ENCODE measurements around the gene PDCD6IP. TPM values are rescaled to one million over a fixed set of nuclear protein-coding genes. Genes with fewer than 3 reads are reported as not detected.

PDCD6IP gene
- total RNA-seq, 2 donors from 2014 or later, result 120 to 134 TPM

GRCh38 chr3:33882296-33882695, 83.9 kb downstream of the PDCD6IP start:
- 85 to 86% methylated on average over 5 to 6 of the region's 6 CpGs for WGBS, 2 experiments (ENCODE audit: insufficient coverage in 1 of 2, insufficient read length in 1 of 2)
- H3K9ac ChIP-seq (ENCODE audit: extremely low read depth, low read length, poor library complexity, severe bottlenecking), result no peak overlapping the region
- no peak for DNase-seq
- no peaks in the 10 kb centered on the region for H3K9me3 ChIP-seq (ENCODE audit: control insufficient read depth, low read length)
- H3K27ac ChIP-seq (ENCODE audit: low read depth, low read length), result no peak overlapping the region
- Mint-ChIP-seq H3K27me3 (ENCODE audit: insufficient read depth) (no peaks in the 10 kb centered on the region), H3K27ac (no peak overlapping the region), H3K4me1 (peaks cover 13% of the 10 kb centered on the region), H3K4me3 (no peak overlapping the region), H3K36me3 (ENCODE audit: low read depth) (no peaks in the 10 kb centered on the region), H3K9me3 (no peaks in the 10 kb centered on the region)
- no peaks in the 10 kb centered on the region for H3K36me3 ChIP-seq (ENCODE audit: control insufficient read depth, insufficient read depth, low read length)
- no peaks in the 10 kb centered on the region for H3K27me3 ChIP-seq (ENCODE audit: control insufficient read depth, insufficient read depth, low read length, poor library complexity, severe bottlenecking)
- no peaks in the 10 kb centered on the region for H3K4me1 ChIP-seq (ENCODE audit: control insufficient read depth, insufficient read depth, low read length)
- no peak for TF ChIP-seq CTCF (conservative IDR thresholded peaks at IDR 0.05)
- no peak overlapping the region for H3K4me3 ChIP-seq (ENCODE audit: low read length)

- H3K27me3 ChIP-seq (ENCODE audit: control insufficient read depth, insufficient read depth, low read length, poor library complexity, severe bottlenecking), result no peaks in the 10 kb centered on the region
- no peak overlapping the region for H3K27ac ChIP-seq (ENCODE audit: low read depth, low read length)
- peak; percentile 93 for TF ChIP-seq CTCF (conservative IDR thresholded peaks at IDR 0.05)
- peak; percentile 60 for DNase-seq
- H3K9ac ChIP-seq (ENCODE audit: extremely low read depth, low read length, poor library complexity, severe bottlenecking), result no peak overlapping the region
- Mint-ChIP-seq H3K4me1 (peaks cover 13% of the 10 kb centered on the region), H3K27me3 (ENCODE audit: insufficient read depth) (peaks cover 6% of the 10 kb centered on the region), H3K4me3 (no peak overlapping the region), H3K36me3 (ENCODE audit: low read depth) (no peaks in the 10 kb centered on the region), H3K9me3 (no peaks in the 10 kb centered on the region), H3K27ac (no peak overlapping the region)
- no peak overlapping the region for H3K4me3 ChIP-seq (ENCODE audit: low read length)
- 29 to 39% methylated on average over 4 to 6 of the region's 6 CpGs for WGBS, 2 experiments (ENCODE audit: insufficient coverage in 1 of 2, insufficient read length in 1 of 2)
- no peaks in the 10 kb centered on the region for H3K9me3 ChIP-seq (ENCODE audit: control insufficient read depth, low read length)
- H3K36me3 ChIP-seq (ENCODE audit: control insufficient read depth, insufficient read depth, low read length), result no peaks in the 10 kb centered on the region
- no peaks in the 10 kb centered on the region for H3K4me1 ChIP-seq (ENCODE audit: control insufficient read depth, insufficient read depth, low read length)
These were observed 85.1 kb downstream of the PDCD6IP start for GRCh38 chr3:33883538-33883950.

DNA sequence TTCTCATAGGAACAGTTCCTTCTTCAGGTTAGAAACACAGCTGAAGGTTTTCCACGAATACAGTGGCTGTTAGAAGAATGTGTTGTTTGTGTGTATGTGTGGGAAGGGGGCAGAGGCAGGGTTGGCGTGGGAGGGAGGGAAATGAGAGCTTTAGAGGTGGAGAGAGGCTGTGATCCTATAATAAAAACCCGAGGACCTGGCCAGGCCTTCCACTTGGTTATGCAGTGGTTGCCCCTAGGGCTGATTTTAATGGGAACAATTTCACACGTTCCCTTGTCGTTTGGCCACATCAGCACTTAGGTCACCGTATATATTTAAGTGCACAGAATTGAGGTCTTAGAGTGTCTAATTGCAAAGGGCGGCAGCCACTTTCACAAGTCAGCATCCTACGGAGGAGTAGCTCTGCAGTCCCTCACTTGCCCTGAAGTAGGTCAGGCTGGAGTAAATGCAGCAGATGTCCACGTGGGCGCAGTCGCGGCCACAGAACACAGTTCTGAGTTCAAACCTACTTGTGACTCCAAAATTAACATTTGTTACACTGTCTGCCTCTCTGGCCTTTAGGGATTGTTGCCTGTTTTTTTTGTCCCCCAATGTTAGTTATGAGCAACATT, 85.6 kb downstream of the PDCD6IP start:
- Mint-ChIP-seq H3K27ac (no peak overlapping the region), H3K9me3 (no peaks in the 10 kb centered on the region), H3K4me3 (no peak overlapping the region), H3K27me3 (ENCODE audit: insufficient read depth) (peaks cover 6% of the 10 kb centered on the region), H3K36me3 (ENCODE audit: low read depth) (no peaks in the 10 kb centered on the region), H3K4me1 (peaks cover 13% of the 10 kb centered on the region)
- 89 to 90% methylated on average over 9 to 12 of the region's 12 CpGs for WGBS, 2 experiments (ENCODE audit: insufficient coverage in 1 of 2, insufficient read length in 1 of 2)
- TF ChIP-seq CTCF (conservative IDR thresholded peaks at IDR 0.05), result peak; percentile 45
- peak; percentile 68 for DNase-seq
- Histone ChIP-seq H3K9me3 (ENCODE audit: control insufficient read depth, low read length) (no peaks in the 10 kb centered on the region), H3K9ac (ENCODE audit: extremely low read depth, low read length, poor library complexity, severe bottlenecking) (no peak overlapping the region), H3K4me1 (ENCODE audit: control insufficient read depth, insufficient read depth, low read length) (no peaks in the 10 kb centered on the region), H3K36me3 (ENCODE audit: control insufficient read depth, insufficient read depth, low read length) (no peaks in the 10 kb centered on the region), H3K27ac (ENCODE audit: low read depth, low read length) (no peak overlapping the region), H3K27me3 (ENCODE audit: control insufficient read depth, insufficient read depth, low read length, poor library complexity, severe bottlenecking) (no peaks in the 10 kb centered on the region), H3K4me3 (ENCODE audit: low read length) (no peak overlapping the region)
